Islet of Langerhans (tissue), 1 donor: Measurements from ENCODE around the gene ZNF586.
"Not testable (repeated sequence)": the region's sequence is repeated elsewhere in the genome, so short reads cannot be mapped to it uniquely, and the experiment has no call there.

ENCODE experiments used
- FAIRE-seq: peaks from one replicate; lab custom pipeline; 2011; peaks lifted over from hg19 to GRCh38; lab: Jason Lieb, UNC

Gene ZNF586

GRCh38 chr19:57769345-57770131 lies at the start of gene ZNF586:
Gene ZNF586 (plus strand): TSS chr19:57769676. CDS start chr19:57769843, 167 bp downstream.
- peak; percentile 71 for FAIRE-seq

- no peak for FAIRE-seq
These were observed 49.5 kb upstream of the ZNF586 start for GRCh38 chr19:57719901-57720519.

GRCh38 chr19:57720878-57721277 lies 48.6 kb upstream of the ZNF586 start:
- FAIRE-seq = no peak

- not testable (repeated sequence) for FAIRE-seq
These were observed 31.2 kb upstream of the ZNF586 start for GRCh38 chr19:57738320-57738719.

- FAIRE-seq = not testable (repeated sequence)
These were observed 30.7 kb upstream of the ZNF586 start for GRCh38 chr19:57738770-57739169.

GRCh38 chr19:57746580-57747471 lies 22.6 kb upstream of the ZNF586 start, which contains the start of gene ZNF776:
Gene ZNF776 (plus strand): TSS chr19:57746815. CDS start chr19:57747059, 244 bp downstream.
- FAIRE-seq = peak; percentile 99

GRCh38 chr19:57747472-57747807 lies 22.0 kb upstream of the ZNF586 start:
- no peak for FAIRE-seq

GRCh38 chr19:57748029-57748428 lies 21.4 kb upstream of the ZNF586 start:
- no peak for FAIRE-seq

GRCh38 chr19:57754091-57754673 lies 15.3 kb upstream of the ZNF586 start:
- FAIRE-seq = no peak

- FAIRE-seq = no peak
These were observed 14.4 kb upstream of the ZNF586 start for GRCh38 chr19:57755031-57755430.

GRCh38 chr19:57757941-57758340 lies 11.5 kb upstream of the ZNF586 start:
- FAIRE-seq = no peak

- FAIRE-seq = no peak
These were observed 10.4 kb upstream of the ZNF586 start for GRCh38 chr19:57759096-57759495.

- FAIRE-seq = no peak
These were observed 1.9 kb downstream of the ZNF586 start for GRCh38 chr19:57771417-57771816.

- no peak for FAIRE-seq
These were observed 4.0 kb downstream of the ZNF586 start for GRCh38 chr19:57773488-57773887.

GRCh38 chr19:57776764-57777296 lies 7.4 kb downstream of the ZNF586 start:
- FAIRE-seq = no peak

- no peak for FAIRE-seq
These were observed 8.9 kb downstream of the ZNF586 start for GRCh38 chr19:57778336-57778735.

- FAIRE-seq = no peak
These were observed 9.9 kb downstream of the ZNF586 start for GRCh38 chr19:57779220-57779845.

- FAIRE-seq = no peak
These were observed 16.8 kb downstream of the ZNF586 start for GRCh38 chr19:57786286-57786685.

- no peak for FAIRE-seq
These were observed 17.4 kb downstream of the ZNF586 start for GRCh38 chr19:57786906-57787305.

- no peak for FAIRE-seq
These were observed 18.7 kb downstream of the ZNF586 start for GRCh38 chr19:57788114-57788692.

- no peak for FAIRE-seq
These were observed 19.8 kb downstream of the ZNF586 start for GRCh38 chr19:57789288-57789687.
